ENCODE measurements around the gene STPG1. TPM values are rescaled to one million over a fixed set of nuclear protein-coding genes. Genes with fewer than 3 reads are reported as not detected.

The STPG1 gene
- total and polyA plus RNA-seq, 2 donors (not counting 3 experiments of a cell fraction or from before 2014, with no cell fraction given), result 6.3 to 10.2 TPM

GRCh38 chr1:24410750-24411149 lies 2.8 kb downstream of the STPG1 start:
- no peak overlapping the region for H3K27ac ChIP-seq (ENCODE audit: insufficient read depth, low read depth, low read length)
- CTCF ChIA-PET, result interaction anchor here (1.8 to 10.3 kb wide), 2 partner anchors 17 to 212 kb away, joined by 8 to 134 read pairs; no protein-coding TSS in a partner anchor
- intact Hi-C loops (cut with micrococcal nuclease), result no loop called here
- dilution Hi-C loops (cut with MboI; ENCODE audit: extremely low pct_ligation_motif_present, low sequenced_read_pairs), result no loop called here
- no peaks in the 10 kb centered on the region for H3K36me3 ChIP-seq (ENCODE audit: control insufficient read depth in 2 of 2, extremely low read depth in 1 of 2, insufficient read depth in 2 of 2, low read length in 2 of 2)
- POLR2A ChIA-PET, result no interaction called here
- H3K4me2 ChIP-seq (ENCODE audit: insufficient read depth, low read length), result no peak overlapping the region
- H3K9ac ChIP-seq (replicated peaks; ENCODE audit: extremely low read depth, insufficient read depth, low read length), result no peak overlapping the region
- H3K9me1 ChIP-seq (replicated peaks; ENCODE audit: control insufficient read depth, extremely low read depth, insufficient read depth, low read length), result no peaks in the 10 kb centered on the region
- no peak for TF ChIP-seq POLR2A (IDR thresholded peaks at IDR 0.05; ENCODE audit: low read depth, low read length)
- no peak for TF ChIP-seq JUN (IDR thresholded peaks at IDR 0.05; ENCODE audit: borderline replicate concordance, insufficient read depth, insufficient read length, low read depth)
- TF ChIP-seq MAX (IDR thresholded peaks at IDR 0.05; ENCODE audit: insufficient read depth, insufficient read length), result no peak
- no peak for TF ChIP-seq POLR2AphosphoS5 (IDR thresholded peaks at IDR 0.05; ENCODE audit: insufficient read depth, low read depth, low read length)
- TF ChIP-seq CTCF (IDR thresholded peaks at IDR 0.05; ENCODE audit: extremely low read depth in 1 of 2, insufficient read depth in 1 of 2, low read depth in 1 of 2, low read length in 2 of 2), result no peak
- no peak for TF ChIP-seq EZH2 (IDR thresholded peaks at IDR 0.05; ENCODE audit: borderline replicate concordance, low read depth, low read length, severe bottlenecking)
- FAIRE-seq, result no peak
- BruUV-seq (replicated peaks), result no TSS peak
- H3K4me3 ChIP-seq (replicated peaks in 1 of 3; ENCODE audit: insufficient read depth in 1 of 3, low read depth in 1 of 3, low read length in 3 of 3), result no peak overlapping the region
- DNase-seq (ENCODE audit: low read depth, low spot score), result no peak
- H3K27me3 ChIP-seq (ENCODE audit: control insufficient read depth in 2 of 2, insufficient read depth in 2 of 2, low read length in 2 of 2), result no peaks in the 10 kb centered on the region
- no peaks in the 10 kb centered on the region for H3K9me3 ChIP-seq (replicated peaks; ENCODE audit: control insufficient read depth, insufficient read depth, low read length)
- peaks cover 19% of the 10 kb centered on the region for H3K4me1 ChIP-seq (ENCODE audit: control insufficient read depth, extremely low read depth, insufficient read depth, low read length)
- H2AFZ ChIP-seq (ENCODE audit: low read depth, low read length), result no peak overlapping the region
- H4K20me1 ChIP-seq (replicated peaks; ENCODE audit: control insufficient read depth, extremely low read depth, insufficient read depth, low read length), result no peaks in the 10 kb centered on the region
- H3K79me2 ChIP-seq (ENCODE audit: control insufficient read depth, insufficient read depth, low read length), result no peaks in the 10 kb centered on the region

All from endothelial cell of umbilical vein (primary cell).